ENCODE data around the gene SEMA3D. TPM values are rescaled to one million over a fixed set of nuclear protein-coding genes. Genes with fewer than 3 reads are reported as not detected.

The SEMA3D gene
- polyA plus RNA-seq, 1 donor from 2014 or later, result 1.6 TPM

GRCh38 chr7:85114342-85114741 is 72.5 kb downstream of the SEMA3D start:
- Histone ChIP-seq H3K27ac (ENCODE audit: low read length) (no peak overlapping the region), H3K9ac (ENCODE audit: low read length) (no peak overlapping the region), H3K9me2 (ENCODE audit: insufficient read depth, low read length) (no peaks in the 10 kb centered on the region), H3K79me2 (replicated peaks; ENCODE audit: insufficient read depth, low read length) (no peaks in the 10 kb centered on the region), H3K36me3 (ENCODE audit: insufficient read depth, low read length) (no peaks in the 10 kb centered on the region), H3K4me2 (ENCODE audit: low read length) (no peak overlapping the region), H3K4me3 (ENCODE audit: low read length) (no peak overlapping the region), H3K9me3 (ENCODE audit: low read length) (no peaks in the 10 kb centered on the region), H3K27me3 (ENCODE audit: insufficient read depth, low read depth, low read length) (no peaks in the 10 kb centered on the region), H3F3A (ENCODE audit: insufficient read depth, low read length, poor library complexity, severe bottlenecking) (no peaks in the 10 kb centered on the region), H4K20me1 (ENCODE audit: insufficient read depth) (no peaks in the 10 kb centered on the region), H2AFZ (ENCODE audit: low read depth, low read length) (no peak overlapping the region)
- no peak for TF ChIP-seq POLR2AphosphoS5 (IDR thresholded peaks at IDR 0.05)

DNA sequence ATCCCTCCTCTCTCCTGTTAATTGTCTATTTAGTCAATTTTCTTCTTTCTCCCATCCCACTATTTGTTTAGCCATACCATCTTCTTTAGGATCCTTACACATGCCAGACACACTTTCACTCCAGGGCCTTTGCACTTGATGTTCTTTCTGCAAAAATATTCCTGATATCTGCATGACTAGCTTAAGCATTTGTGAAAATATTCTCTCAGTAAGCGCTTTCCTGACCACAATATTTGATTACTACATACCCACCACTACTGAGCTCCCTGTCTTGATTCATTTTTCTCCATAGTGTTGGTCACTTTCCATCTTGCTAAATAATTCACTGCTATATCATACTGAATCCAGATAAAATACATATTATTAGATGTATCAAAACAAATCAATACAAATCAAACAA is 75.1 kb downstream of the SEMA3D start:
- Histone ChIP-seq H3K9me3 (ENCODE audit: low read length) (no peaks in the 10 kb centered on the region), H3K9ac (ENCODE audit: low read length) (no peak overlapping the region), H3K27me3 (ENCODE audit: insufficient read depth, low read depth, low read length) (no peaks in the 10 kb centered on the region), H3K9me2 (ENCODE audit: insufficient read depth, low read length) (no peaks in the 10 kb centered on the region), H4K20me1 (ENCODE audit: insufficient read depth) (no peaks in the 10 kb centered on the region), H3K4me3 (ENCODE audit: low read length) (no peak overlapping the region), H3K4me2 (ENCODE audit: low read length) (no peak overlapping the region), H3K27ac (ENCODE audit: low read length) (no peak overlapping the region), H3F3A (ENCODE audit: insufficient read depth, low read length, poor library complexity, severe bottlenecking) (no peaks in the 10 kb centered on the region), H3K79me2 (replicated peaks; ENCODE audit: insufficient read depth, low read length) (no peaks in the 10 kb centered on the region), H2AFZ (ENCODE audit: low read depth, low read length) (no peak overlapping the region), H3K36me3 (ENCODE audit: insufficient read depth, low read length) (no peaks in the 10 kb centered on the region)
- TF ChIP-seq SMC3 (conservative IDR thresholded peaks at IDR 0.05; ENCODE audit: poor library complexity) (no peak), EP300 (conservative IDR thresholded peaks at IDR 0.05; ENCODE audit: poor library complexity, severe bottlenecking) (no peak), TAF1 (IDR thresholded peaks at IDR 0.05; ENCODE audit: low read depth) (no peak)
- TF ChIP-seq, protein P1, sequence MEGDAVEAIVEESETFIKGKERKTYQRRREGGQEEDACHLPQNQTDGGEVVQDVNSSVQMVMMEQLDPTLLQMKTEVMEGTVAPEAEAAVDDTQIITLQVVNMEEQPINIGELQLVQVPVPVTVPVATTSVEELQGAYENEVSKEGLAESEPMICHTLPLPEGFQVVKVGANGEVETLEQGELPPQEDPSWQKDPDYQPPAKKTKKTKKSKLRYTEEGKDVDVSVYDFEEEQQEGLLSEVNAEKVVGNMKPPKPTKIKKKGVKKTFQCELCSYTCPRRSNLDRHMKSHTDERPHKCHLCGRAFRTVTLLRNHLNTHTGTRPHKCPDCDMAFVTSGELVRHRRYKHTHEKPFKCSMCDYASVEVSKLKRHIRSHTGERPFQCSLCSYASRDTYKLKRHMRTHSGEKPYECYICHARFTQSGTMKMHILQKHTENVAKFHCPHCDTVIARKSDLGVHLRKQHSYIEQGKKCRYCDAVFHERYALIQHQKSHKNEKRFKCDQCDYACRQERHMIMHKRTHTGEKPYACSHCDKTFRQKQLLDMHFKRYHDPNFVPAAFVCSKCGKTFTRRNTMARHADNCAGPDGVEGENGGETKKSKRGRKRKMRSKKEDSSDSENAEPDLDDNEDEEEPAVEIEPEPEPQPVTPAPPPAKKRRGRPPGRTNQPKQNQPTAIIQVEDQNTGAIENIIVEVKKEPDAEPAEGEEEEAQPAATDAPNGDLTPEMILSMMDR (IDR thresholded peaks at IDR 0.05; ENCODE audit: poor library complexity, severe bottlenecking), result no peak

DNA sequence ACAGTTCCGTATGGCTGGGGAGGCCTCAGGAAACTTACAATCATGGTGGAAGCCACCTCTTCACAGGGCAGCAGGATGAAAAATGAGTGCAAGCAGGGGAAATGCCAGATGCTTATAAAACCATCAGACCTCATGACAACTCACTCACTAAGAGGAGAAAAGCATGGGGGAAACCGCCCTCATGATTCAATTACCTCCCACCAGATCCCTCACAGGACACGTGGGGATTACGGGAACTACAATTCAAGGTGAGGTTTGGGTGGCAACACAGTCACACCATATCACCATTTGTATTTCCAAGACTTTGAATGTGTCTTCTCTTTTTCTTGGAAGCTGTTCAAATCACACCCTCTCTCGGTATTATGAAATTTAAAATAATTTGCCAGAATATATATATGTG is 80.1 kb downstream of the SEMA3D start:
- Histone ChIP-seq H2AFZ (ENCODE audit: low read depth, low read length) (no peak overlapping the region), H3K9me2 (ENCODE audit: insufficient read depth, low read length) (no peaks in the 10 kb centered on the region), H3K27me3 (ENCODE audit: insufficient read depth, low read depth, low read length) (no peaks in the 10 kb centered on the region), H3K27ac (ENCODE audit: low read length) (no peak overlapping the region), H3K4me2 (ENCODE audit: low read length) (no peak overlapping the region), H3K9me3 (ENCODE audit: low read length) (no peaks in the 10 kb centered on the region), H4K20me1 (ENCODE audit: insufficient read depth) (no peaks in the 10 kb centered on the region), H3F3A (ENCODE audit: insufficient read depth, low read length, poor library complexity, severe bottlenecking) (no peaks in the 10 kb centered on the region), H3K79me2 (replicated peaks; ENCODE audit: insufficient read depth, low read length) (no peaks in the 10 kb centered on the region), H3K36me3 (ENCODE audit: insufficient read depth, low read length) (no peaks in the 10 kb centered on the region), H3K9ac (ENCODE audit: low read length) (no peak overlapping the region), H3K4me3 (ENCODE audit: low read length) (no peak overlapping the region)
- TF ChIP-seq, protein P2, sequence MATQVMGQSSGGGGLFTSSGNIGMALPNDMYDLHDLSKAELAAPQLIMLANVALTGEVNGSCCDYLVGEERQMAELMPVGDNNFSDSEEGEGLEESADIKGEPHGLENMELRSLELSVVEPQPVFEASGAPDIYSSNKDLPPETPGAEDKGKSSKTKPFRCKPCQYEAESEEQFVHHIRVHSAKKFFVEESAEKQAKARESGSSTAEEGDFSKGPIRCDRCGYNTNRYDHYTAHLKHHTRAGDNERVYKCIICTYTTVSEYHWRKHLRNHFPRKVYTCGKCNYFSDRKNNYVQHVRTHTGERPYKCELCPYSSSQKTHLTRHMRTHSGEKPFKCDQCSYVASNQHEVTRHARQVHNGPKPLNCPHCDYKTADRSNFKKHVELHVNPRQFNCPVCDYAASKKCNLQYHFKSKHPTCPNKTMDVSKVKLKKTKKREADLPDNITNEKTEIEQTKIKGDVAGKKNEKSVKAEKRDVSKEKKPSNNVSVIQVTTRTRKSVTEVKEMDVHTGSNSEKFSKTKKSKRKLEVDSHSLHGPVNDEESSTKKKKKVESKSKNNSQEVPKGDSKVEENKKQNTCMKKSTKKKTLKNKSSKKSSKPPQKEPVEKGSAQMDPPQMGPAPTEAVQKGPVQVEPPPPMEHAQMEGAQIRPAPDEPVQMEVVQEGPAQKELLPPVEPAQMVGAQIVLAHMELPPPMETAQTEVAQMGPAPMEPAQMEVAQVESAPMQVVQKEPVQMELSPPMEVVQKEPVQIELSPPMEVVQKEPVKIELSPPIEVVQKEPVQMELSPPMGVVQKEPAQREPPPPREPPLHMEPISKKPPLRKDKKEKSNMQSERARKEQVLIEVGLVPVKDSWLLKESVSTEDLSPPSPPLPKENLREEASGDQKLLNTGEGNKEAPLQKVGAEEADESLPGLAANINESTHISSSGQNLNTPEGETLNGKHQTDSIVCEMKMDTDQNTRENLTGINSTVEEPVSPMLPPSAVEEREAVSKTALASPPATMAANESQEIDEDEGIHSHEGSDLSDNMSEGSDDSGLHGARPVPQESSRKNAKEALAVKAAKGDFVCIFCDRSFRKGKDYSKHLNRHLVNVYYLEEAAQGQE (IDR thresholded peaks at IDR 0.05; ENCODE audit: borderline replicate concordance), result no peak
- TF ChIP-seq EP300 (conservative IDR thresholded peaks at IDR 0.05; ENCODE audit: poor library complexity, severe bottlenecking) (no peak), EZH2 (IDR thresholded peaks at IDR 0.05; ENCODE audit: borderline replicate concordance, insufficient read depth, low read length, poor library complexity, severe bottlenecking) (no peak), MXI1 (conservative IDR thresholded peaks at IDR 0.05; ENCODE audit: poor library complexity, severe bottlenecking) (no peak), SMC3 (conservative IDR thresholded peaks at IDR 0.05; ENCODE audit: poor library complexity) (no peak), TAF1 (IDR thresholded peaks at IDR 0.05; ENCODE audit: low read depth) (no peak), RAD21 (conservative IDR thresholded peaks at IDR 0.05) (no peak), POLR2AphosphoS5 (IDR thresholded peaks at IDR 0.05) (no peak)
- TF ChIP-seq, protein P1 (IDR thresholded peaks at IDR 0.05; ENCODE audit: poor library complexity, severe bottlenecking), result no peak

Data from neural cell (in vitro differentiated cells).